HEK293T (cell line): Measurements from ENCODE around the gene C16orf89.
"Not testable (repeated sequence)": the region's sequence is repeated elsewhere in the genome, so short reads cannot be mapped to it uniquely, and the experiment has no call there.

Experiments used
- ARNT ChIP-seq: fragments of 450-650 bp; IDR thresholded peaks from 2 replicates; pipeline ENCODE4 v1.6.1; 2017; ENCODE audit warnings: mild to moderate bottlenecking
- BHLHE40 ChIP-seq: fragments of 450-650 bp; IDR thresholded peaks from 2 replicates; pipeline ENCODE4 v1.6.1; 2016; ENCODE audit warnings: mild to moderate bottlenecking, moderate library complexity, borderline replicate concordance
- ELF4 ChIP-seq: fragments of 450-650 bp; IDR thresholded peaks from 2 replicates; pipeline ENCODE4 v1.6.1; 2017; ENCODE audit warnings: antibody characterized with exemption
- FOXA1 ChIP-seq: fragments of 450-650 bp; IDR thresholded peaks from 2 replicates; pipeline ENCODE4 v1.6.1; 2016; ENCODE audit warnings: mild to moderate bottlenecking
- FOXK2 ChIP-seq: fragments of 450-650 bp; IDR thresholded peaks from 2 replicates; pipeline ENCODE4 v1.6.1; 2016; ENCODE audit warnings: mild to moderate bottlenecking
- FOXM1 ChIP-seq: fragments of 450-650 bp; IDR thresholded peaks from 2 replicates; pipeline ENCODE4 v1.6.1; 2017; ENCODE audit warnings: mild to moderate bottlenecking, borderline replicate concordance
- HDGF ChIP-seq: fragments of 450-650 bp; IDR thresholded peaks from 2 replicates; pipeline ENCODE4 v1.6.1; 2017; ENCODE audit warnings: antibody characterized with exemption, borderline replicate concordance
- LEF1 ChIP-seq: fragments of 450-650 bp; IDR thresholded peaks from 2 replicates; pipeline ENCODE4 v1.6.1; 2017; ENCODE audit warnings: mild to moderate bottlenecking, borderline replicate concordance
- NFRKB ChIP-seq: fragments of 450-650 bp; IDR thresholded peaks from 2 replicates; pipeline ENCODE4 v1.6.1; 2016; ENCODE audit warnings: mild to moderate bottlenecking, moderate library complexity
- PKNOX1 ChIP-seq: fragments of 450-650 bp; IDR thresholded peaks from 2 replicates; pipeline ENCODE4 v1.6.1; 2016
- SP1 ChIP-seq: fragments of 450-650 bp; IDR thresholded peaks from 2 replicates; pipeline ENCODE4 v1.6.1; 2017
- SUZ12 ChIP-seq: fragments of 450-650 bp; IDR thresholded peaks from 2 replicates; pipeline ENCODE4 v1.6.1; 2016; ENCODE audit warnings: mild to moderate bottlenecking
- ZNF384 ChIP-seq: fragments of 450-650 bp; IDR thresholded peaks from 2 replicates; pipeline ENCODE4 v1.6.1; 2016

- not testable (repeated sequence) for TF ChIP-seq LEF1, FOXK2, NFRKB, FOXA1, SP1, FOXM1, HDGF, BHLHE40, PKNOX1, ZNF384, ARNT, ELF4, SUZ12
Observed at GRCh38 chr16:5096437-5097060, 30.8 kb upstream of the C16orf89 start.
